Testis (tissue), 3 donors: Measurements from ENCODE around the gene ZNF235. TPM values are rescaled to one million over a fixed set of nuclear protein-coding genes. Genes with fewer than 3 reads are reported as not detected.
"Not testable (repeated sequence)": the region's sequence is repeated elsewhere in the genome, so short reads cannot be mapped to it uniquely, and the experiment has no call there.

Experiments used
- DNase-seq: peaks from one replicate; pipeline ENCODE4 v3.0.0-alpha.2; 2019
- H3K27ac ChIP-seq, 2 donors: fragments of 200-600 bp; sonication (generic); one replicate each; pipeline ENCODE4 v1.5.1; 2019
- H3K27me3 ChIP-seq: fragments of 200-600 bp; sonication (generic); one replicate; pipeline ENCODE4 v1.5.1; 2019
- H3K36me3 ChIP-seq: fragments of 200-600 bp; sonication (generic); one replicate; pipeline ENCODE4 v1.5.1; 2017; ENCODE audit warnings: low read depth; ENCODE audit errors: missing control alignments
- H3K4me1 ChIP-seq: fragments of 200-600 bp; sonication (generic); one replicate; pipeline ENCODE4 v1.5.1; 2019
- H3K4me3 ChIP-seq, 2 donors: fragments of 200-600 bp; sonication (generic); one replicate each; pipeline ENCODE4 v1.5.1; 2017 to 2019
- H3K9me3 ChIP-seq: fragments of 200-600 bp; sonication (generic); one replicate; pipeline ENCODE4 v1.5.1; 2017
- POLR2A ChIP-seq: fragments of 450-650 bp; IDR thresholded peaks from one replicate; pipeline ENCODE4 v1.6.1; 2017; ENCODE audit warnings: antibody characterized with exemption, mild to moderate bottlenecking, moderate library complexity
- WGBS, 2 donors: methylation state at CpG; one replicate each; pipeline ENCODE4 v1.1.5; 2018; 5-methylcytosine and 5-hydroxymethylcytosine counted together
- intact Hi-C: fragments of 100-400 bp; cut with DNase I; formaldehyde crosslinking; loops from one replicate; pipeline ENCODE4 v1.15.1; 2023; ENCODE audit warnings: low total_unique reads
- polyA plus RNA-seq: library from polyadenylated mRNA; stranded (reverse); fragments of 350-450 nt; fragmentation: Illumina TruSeq; extraction: RNeasy Lipid Tissue Mini Kit (QIAGEN cat#74804); gene quantifications from one replicate; pipeline ENCODE4 v1.2.3, GENCODE V29; 2014; ENCODE audit warnings: low read depth, low replicate concordance; ENCODE audit not compliant: insufficient read depth
- total RNA-seq, 2 donors: library from RNA; depleted of rRNA; stranded (reverse); fragments of >200 nt; gene quantifications; one replicate each; pipeline ENCODE4 v1.2.3, GENCODE V29; 2016
- TF ChIP-seq, protein P1 (sequence below), 3 experiments: fragments of 450-650 bp in 2 of 3; fragments of 200-600 bp in 1 of 3; sonication (generic) in 1 of 3; IDR thresholded peaks; one replicate each; pipeline ENCODE4 v1.5.1; 2016 to 2019; ENCODE audit warnings: antibody characterized with exemption in 3 of 3, mild to moderate bottlenecking in 2 of 3, moderate library complexity in 1 of 3

ZNF235 gene
- total and polyA plus RNA-seq, 3 donors from 2014 or later, result 4.6 to 12.1 (median 11.1) TPM

GRCh38 chr19:44341794-44342193 is 37.0 kb upstream of the ZNF235 start:
- TF ChIP-seq POLR2A, result no peak
- TF ChIP-seq, protein P1, sequence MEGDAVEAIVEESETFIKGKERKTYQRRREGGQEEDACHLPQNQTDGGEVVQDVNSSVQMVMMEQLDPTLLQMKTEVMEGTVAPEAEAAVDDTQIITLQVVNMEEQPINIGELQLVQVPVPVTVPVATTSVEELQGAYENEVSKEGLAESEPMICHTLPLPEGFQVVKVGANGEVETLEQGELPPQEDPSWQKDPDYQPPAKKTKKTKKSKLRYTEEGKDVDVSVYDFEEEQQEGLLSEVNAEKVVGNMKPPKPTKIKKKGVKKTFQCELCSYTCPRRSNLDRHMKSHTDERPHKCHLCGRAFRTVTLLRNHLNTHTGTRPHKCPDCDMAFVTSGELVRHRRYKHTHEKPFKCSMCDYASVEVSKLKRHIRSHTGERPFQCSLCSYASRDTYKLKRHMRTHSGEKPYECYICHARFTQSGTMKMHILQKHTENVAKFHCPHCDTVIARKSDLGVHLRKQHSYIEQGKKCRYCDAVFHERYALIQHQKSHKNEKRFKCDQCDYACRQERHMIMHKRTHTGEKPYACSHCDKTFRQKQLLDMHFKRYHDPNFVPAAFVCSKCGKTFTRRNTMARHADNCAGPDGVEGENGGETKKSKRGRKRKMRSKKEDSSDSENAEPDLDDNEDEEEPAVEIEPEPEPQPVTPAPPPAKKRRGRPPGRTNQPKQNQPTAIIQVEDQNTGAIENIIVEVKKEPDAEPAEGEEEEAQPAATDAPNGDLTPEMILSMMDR (IDR thresholded peaks at IDR 0.05), result no peak
- no peaks in the 10 kb centered on the region for H3K4me1 ChIP-seq
- H3K27ac ChIP-seq, result no peak overlapping the region
- DNase-seq, result no peak
- H3K9me3 ChIP-seq, result no peaks in the 10 kb centered on the region
- WGBS, 2 donors, result 83 to 89% methylated on average over 2 of the region's 2 CpGs
- no peak overlapping the region for H3K4me3 ChIP-seq
- H3K27me3 ChIP-seq, result no peaks in the 10 kb centered on the region
- no peaks in the 10 kb centered on the region for H3K36me3 ChIP-seq
- intact Hi-C loops, result no loop called here

GRCh38 chr19:44334639-44335038 is 29.8 kb upstream of the ZNF235 start:
- DNase-seq, H3K4me1 ChIP-seq, H3K9me3 ChIP-seq, H3K27me3 ChIP-seq, H3K36me3 ChIP-seq, intact Hi-C loops, H3K27ac ChIP-seq, H3K4me3 ChIP-seq: not testable (repeated sequence)
- WGBS, 2 donors, result 71 to 100% methylated on average over 1 to 3 of the region's 3 CpGs

DNA sequence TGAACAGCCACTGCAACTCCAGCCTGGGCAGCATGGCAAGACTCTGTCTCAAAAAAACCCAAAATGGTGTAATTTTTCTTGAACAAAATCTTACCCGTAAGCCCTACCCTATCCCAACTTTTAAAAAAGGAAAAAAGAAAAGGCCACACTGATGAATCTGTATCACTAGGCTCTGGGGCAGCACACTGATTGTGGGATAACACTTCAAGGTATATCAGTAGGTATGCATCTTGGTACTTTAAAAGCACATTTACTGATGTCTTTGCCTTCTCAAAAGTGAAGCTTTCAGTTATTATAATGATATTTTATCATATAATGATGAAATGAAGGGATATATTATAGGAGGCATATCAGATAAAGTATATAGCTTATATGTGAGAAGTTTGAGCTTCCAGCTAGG is 27.3 kb upstream of the ZNF235 start:
- H3K4me3 ChIP-seq, result no peak overlapping the region
- peaks cover 3% of the 10 kb centered on the region for H3K36me3 ChIP-seq
- 94 to 100% methylated on average over 1 of the region's 1 CpG for WGBS, 2 donors

DNA sequence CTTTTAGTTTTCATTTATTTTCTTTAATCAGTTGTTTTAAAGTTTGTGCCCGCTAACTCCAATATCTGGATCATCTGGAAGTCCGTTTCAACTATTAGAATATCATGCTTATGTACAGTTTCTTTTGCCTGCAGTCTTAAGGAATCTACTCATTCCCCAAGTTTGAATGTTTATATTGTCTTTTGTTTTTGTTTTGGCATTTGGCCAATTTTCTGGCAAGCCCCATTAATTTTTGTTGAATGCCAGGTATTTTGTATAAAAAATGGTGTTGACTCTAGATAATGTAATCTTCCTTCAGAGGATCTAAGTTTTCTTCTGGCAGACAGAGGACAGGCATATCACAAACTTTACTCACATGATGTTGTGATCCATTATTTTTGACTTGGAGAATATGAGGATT is 11.1 kb upstream of the ZNF235 start:
- H3K9me3 ChIP-seq, result no peaks in the 10 kb centered on the region
- H3K27ac ChIP-seq, result no peak overlapping the region
- TF ChIP-seq, protein P1 (IDR thresholded peaks at IDR 0.05), result no peak
- no peak for TF ChIP-seq POLR2A
- no peak for DNase-seq
- H3K36me3 ChIP-seq, result no peaks in the 10 kb centered on the region
- intact Hi-C loops, result no loop called here
- 68 to 91% methylated on average over 2 of the region's 2 CpGs for WGBS, 2 donors
- no peaks in the 10 kb centered on the region for H3K4me1 ChIP-seq
- no peak overlapping the region for H3K4me3 ChIP-seq
- no peaks in the 10 kb centered on the region for H3K27me3 ChIP-seq

More for the DNA sequence above, 27.3 kb upstream of the ZNF235 start:
- no peaks in the 10 kb centered on the region for H3K4me1 ChIP-seq
- no peak overlapping the region for H3K27ac ChIP-seq
- TF ChIP-seq POLR2A, result no peak
- TF ChIP-seq, protein P1 (IDR thresholded peaks at IDR 0.05), result no peak
- H3K9me3 ChIP-seq, result no peaks in the 10 kb centered on the region
- DNase-seq, result no peak
- intact Hi-C loops, result no loop called here
- H3K27me3 ChIP-seq, result no peaks in the 10 kb centered on the region

GRCh38 chr19:44313231-44313630 is 8.4 kb upstream of the ZNF235 start:
- WGBS, 2 donors, result 78 to 100% methylated on average over 1 of the region's 1 CpG
- H3K36me3 ChIP-seq, result no peaks in the 10 kb centered on the region
- intact Hi-C loops, result no loop called here
- no peaks in the 10 kb centered on the region for H3K27me3 ChIP-seq
- TF ChIP-seq, protein P1 (IDR thresholded peaks at IDR 0.05), result no peak
- no peak for TF ChIP-seq POLR2A
- H3K27ac ChIP-seq, result no peak overlapping the region
- no peak for DNase-seq
- H3K4me1 ChIP-seq, result no peaks in the 10 kb centered on the region
- no peak overlapping the region for H3K4me3 ChIP-seq
- H3K9me3 ChIP-seq, result no peaks in the 10 kb centered on the region
